GM21360 (cell line): Measurements from ENCODE around the gene SFSWAP.
"Not testable (repeated sequence)": the region's sequence is repeated elsewhere in the genome, so short reads cannot be mapped to it uniquely, and the experiment has no call there.

Experiments
- ATAC-seq: cut with Tn5 transposase; IDR thresholded peaks from one replicate; pipeline ENCODE4 v1.9.1; 2021; ENCODE audit warnings: mild to moderate bottlenecking, moderate library complexity; ENCODE audit not compliant: unreplicated experiment

The SFSWAP gene

GRCh38 chr12:131735153-131735456, 24.2 kb downstream of the SFSWAP start:
- no peak for ATAC-seq

- ATAC-seq = no peak
These were observed 24.9 kb downstream of the SFSWAP start for GRCh38 chr12:131735476-131736445.

DNA sequence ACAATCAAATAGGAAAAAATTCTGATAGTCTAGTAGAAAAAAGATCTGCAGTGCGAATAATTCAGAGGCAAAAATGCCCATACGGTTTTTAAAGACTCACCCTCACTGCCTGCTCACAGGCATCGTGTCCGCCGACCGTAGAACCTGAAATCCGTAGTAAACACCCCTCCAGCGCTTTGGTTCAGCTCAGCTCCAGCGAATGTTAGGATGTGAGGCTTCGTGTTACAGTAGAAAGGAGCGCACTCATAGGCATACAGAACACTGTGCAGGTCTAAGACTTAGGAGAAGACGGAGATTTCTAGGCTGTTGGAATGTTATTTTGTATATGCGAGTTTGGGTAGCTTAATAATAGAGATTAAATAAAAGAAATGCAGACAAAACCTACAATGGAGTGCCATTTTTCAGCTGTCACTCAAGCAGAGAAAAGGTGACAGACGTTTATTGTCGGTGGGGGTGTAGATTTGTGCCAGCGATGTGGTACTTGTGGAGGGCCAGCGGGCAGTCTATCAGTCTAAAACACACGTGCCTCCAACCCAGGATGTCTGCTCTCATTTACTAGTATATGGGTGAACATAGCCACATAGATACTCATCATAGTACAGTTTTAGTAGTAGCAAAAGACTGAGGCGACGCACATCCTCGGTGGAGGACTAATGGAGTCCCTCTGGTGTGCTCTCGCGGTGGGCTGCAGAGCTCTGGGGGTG, 25.7 kb downstream of the SFSWAP start:
- no peak for ATAC-seq

- no peak for ATAC-seq
These were observed 26.4 kb downstream of the SFSWAP start for GRCh38 chr12:131737150-131737827.

GRCh38 chr12:131738196-131738595, 27.3 kb downstream of the SFSWAP start:
- ATAC-seq = no peak

- ATAC-seq = no peak
These were observed 29.7 kb downstream of the SFSWAP start for GRCh38 chr12:131740626-131741025.

DNA sequence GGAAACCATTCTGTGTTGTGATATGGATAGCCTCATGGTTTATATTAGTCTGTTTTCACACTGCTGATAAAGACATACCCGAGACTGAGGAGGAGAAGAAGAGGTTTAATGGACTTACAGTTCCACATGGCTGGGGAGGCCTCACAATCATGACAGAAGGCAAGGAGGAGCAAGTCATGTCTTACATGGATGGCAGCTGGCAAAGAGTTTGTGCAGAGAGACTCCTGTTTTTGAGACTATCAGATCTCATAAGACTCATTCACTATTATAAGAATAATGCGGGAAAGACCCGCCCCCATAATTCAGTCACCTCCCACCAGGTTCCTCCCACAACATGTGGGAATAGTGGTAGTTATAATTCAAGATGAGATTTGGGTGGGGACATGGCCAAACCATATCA, 31.9 kb downstream of the SFSWAP start:
- not testable (repeated sequence) for ATAC-seq

DNA sequence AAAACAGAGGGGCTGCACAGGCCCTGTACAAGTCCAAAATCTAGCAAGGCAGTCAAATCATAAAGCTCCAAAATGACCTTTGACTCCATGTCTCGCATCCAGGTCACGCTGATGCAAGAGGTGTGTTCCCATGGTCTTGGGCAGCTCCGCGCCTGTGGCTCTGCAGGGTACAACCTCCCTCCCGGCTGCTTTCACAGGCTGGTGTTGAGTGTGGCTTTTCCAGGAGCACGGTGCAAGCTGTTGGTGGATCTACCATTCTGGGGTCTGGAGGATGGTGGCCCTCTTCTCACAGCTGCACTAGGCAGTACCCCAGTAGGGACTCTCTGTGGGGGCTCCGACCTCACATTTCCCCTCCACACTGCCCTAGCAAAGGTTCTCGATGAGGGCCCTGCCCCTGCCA, 32.5 kb downstream of the SFSWAP start:
- ATAC-seq = not testable (repeated sequence)

DNA sequence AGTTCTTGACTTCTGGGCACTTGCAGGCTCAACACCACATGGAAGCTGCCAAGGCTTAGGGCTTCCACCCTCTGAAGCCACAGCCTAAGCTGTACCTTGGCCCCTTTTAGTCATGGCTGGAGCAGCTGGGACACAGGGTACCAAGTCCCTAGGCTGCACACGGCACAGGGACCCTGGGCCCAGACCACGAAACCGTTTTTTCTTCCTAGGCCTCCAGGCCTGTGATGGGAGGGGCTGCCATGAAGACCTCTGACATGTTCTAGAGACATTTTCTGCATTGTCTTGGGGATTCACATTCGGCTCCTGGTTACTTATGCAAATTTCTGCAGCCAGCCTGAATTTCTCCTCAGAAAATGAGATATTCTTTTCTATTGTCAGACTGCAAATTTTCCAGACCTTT, 33.0 kb downstream of the SFSWAP start:
- not testable (repeated sequence) for ATAC-seq

- not testable (repeated sequence) for ATAC-seq
These were observed 33.8 kb downstream of the SFSWAP start for GRCh38 chr12:131744675-131745074.

GRCh38 chr12:131745706-131746105, 34.8 kb downstream of the SFSWAP start:
- ATAC-seq = no peak

GRCh38 chr12:131747276-131748177, 36.6 kb downstream of the SFSWAP start:
- ATAC-seq = no peak

DNA sequence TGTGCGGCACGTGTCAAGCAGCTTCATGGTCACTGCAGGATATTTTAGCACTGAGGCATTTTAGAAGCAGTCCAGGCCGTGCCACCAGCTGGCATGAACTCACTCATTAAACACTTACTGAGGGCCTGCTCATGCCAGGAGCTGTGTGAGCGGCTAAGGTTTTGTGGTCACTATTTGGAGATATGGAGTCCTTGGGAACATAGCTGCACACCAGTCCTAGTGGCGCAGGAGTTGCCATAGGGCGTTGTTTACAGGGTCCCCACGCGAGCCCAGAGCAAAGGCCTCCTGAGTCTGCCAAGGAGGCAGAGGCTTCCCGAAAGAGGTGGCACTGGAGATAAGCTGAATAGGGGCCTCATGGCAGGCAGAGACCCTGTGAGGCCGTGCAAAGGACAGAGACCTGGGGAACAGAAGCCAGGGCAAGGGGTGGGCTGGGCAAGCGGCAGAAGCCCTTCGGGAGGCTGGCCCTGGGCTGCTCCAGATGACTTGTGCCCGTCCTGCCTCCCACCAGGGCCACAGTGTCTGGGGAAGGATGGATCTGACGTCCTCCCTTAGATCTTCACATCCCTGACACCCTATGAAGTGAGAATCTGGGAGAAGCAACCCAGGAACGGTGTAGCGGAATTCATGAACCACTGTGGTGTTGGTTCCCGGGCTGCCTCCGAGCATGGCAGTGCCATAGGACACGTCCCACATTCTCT, 38.9 kb downstream of the SFSWAP start:
- ATAC-seq = no peak

DNA sequence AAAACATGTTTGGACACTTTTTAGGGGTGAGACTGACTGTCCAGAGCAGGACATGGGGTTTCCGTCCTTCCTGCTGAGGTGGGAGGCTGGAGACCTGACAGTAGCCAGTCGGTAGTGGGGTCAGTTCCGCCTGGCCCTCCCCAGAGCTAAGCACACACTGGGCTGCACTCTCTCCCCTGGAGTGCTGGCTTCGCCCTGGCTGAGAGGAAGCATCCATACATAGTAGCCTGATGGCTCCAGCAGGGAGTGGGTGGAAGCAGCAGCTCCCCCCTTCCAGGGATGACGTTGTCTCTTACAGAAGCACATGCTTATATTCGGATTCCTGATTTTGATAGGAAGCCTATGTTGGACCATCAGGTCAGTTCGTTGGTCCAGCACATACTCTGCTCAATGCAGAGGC, 40.4 kb downstream of the SFSWAP start:
- ATAC-seq = no peak

DNA sequence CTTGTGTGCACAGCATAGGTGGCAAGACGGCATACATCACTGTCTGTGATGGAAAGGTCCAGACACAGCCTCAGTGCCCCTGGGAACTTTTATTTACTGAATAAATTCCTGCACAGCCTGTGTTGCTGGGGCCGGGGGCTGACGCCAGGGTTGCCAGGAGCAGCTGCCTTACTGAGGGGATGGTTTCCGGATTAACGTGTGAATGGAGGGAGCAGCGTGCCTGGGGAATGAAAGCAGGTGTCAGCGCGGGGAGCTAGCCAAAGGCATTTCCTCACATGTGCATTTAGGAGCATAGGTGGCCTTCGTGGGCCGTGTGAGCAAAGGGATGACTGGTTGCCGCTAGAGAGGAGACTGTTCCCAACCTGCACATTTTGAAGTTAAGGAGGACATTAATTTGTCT, 41.6 kb downstream of the SFSWAP start:
- ATAC-seq = no peak

GRCh38 chr12:131753005-131753404, 42.1 kb downstream of the SFSWAP start:
- ATAC-seq = no peak

- ATAC-seq = no peak
These were observed 42.9 kb downstream of the SFSWAP start for GRCh38 chr12:131753757-131754156.

GRCh38 chr12:131754184-131754583, 43.3 kb downstream of the SFSWAP start:
- no peak for ATAC-seq

DNA sequence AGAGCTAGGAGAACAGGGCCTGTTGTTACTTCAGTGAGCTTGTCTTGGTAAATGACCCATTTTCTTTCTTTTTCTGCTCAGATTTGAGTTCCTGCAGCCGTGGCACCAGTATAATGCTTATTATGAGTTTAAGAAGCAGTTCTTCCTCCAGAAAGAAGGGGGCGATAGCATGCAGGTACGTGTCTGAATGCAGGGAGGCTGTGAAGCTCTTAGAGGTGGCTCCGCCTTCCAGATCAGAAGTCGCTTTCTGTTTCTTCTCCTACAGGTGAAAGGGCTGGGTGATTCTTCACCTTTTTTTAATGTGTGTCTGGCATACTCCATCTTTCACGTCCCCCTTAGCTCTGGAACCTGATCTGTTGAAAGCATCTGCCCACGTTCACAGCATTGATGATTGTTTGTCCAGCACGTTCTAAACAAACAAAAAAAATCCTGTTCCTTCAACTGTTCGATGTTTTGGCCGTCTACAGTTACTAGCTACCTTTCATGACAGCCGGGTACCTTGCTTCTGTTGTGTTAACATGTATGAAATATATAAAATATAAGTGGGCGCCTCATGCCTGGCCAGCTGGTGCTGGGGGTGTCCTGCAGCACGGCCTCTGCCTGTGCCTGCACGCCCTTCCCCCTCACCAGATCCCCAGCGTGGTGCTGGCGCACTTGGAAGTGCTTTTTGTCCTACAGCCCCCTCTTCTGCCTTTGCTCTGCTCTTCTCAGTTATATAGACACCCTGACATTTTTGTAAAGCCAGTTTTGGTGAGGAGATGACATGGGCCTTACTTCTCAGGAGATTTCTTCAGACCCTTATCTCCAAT, 44.6 kb downstream of the SFSWAP start:
- ATAC-seq = no peak
